Right lobe of liver (tissue), 6 donors: ENCODE results near the gene STK11IP. TPM values are rescaled to one million over a fixed set of nuclear protein-coding genes. Genes with fewer than 3 reads are reported as not detected.

Experiments
- ATAC-seq, 4 donors: fragments of 200-7000 bp; cut with Tn5 transposase; one replicate each; pipeline ENCODE4 v1.9.1; 2020; ENCODE audit warnings: mild to moderate bottlenecking in 4 of 4, moderate library complexity in 4 of 4
- DNase-seq, 3 donors: peaks; one replicate each; pipeline ENCODE4 v3.0.0-alpha.2; 2020
- H3K27ac ChIP-seq, 3 donors: fragments of 200-600 bp; one replicate each; pipeline ENCODE4 v1.8.0; 2022
- H3K27me3 ChIP-seq, 2 donors: fragments of 200-600 bp; one replicate each; pipeline ENCODE4 v1.8.0; 2022
- H3K36me3 ChIP-seq, 4 donors: fragments of 200-600 bp; sonication (generic) in 1 of 4; one replicate each; pipeline versions ENCODE4 v1.5.1 to v1.8.0; 2017 to 2022; ENCODE audit warnings: control low read depth in 1 of 4
- H3K4me1 ChIP-seq, 4 donors: fragments of 200-600 bp; sonication (generic) in 1 of 4; one replicate each; pipeline versions ENCODE4 v1.5.1 to v1.8.0; 2017 to 2022; ENCODE audit warnings: control low read depth in 1 of 4
- H3K4me3 ChIP-seq, 3 donors: fragments of 200-600 bp; one replicate each; pipeline ENCODE4 v1.8.0; 2022
- H3K9me3 ChIP-seq, 4 donors: fragments of 200-600 bp; sonication (generic) in 1 of 4; one replicate each; pipeline versions ENCODE4 v1.5.1 to v1.8.0; 2017 to 2022; ENCODE audit warnings: control low read depth in 1 of 4
- POLR2A ChIP-seq: fragments of 450-650 bp; IDR thresholded peaks from one replicate; pipeline ENCODE4 v1.6.1; 2017; ENCODE audit warnings: antibody characterized with exemption, mild to moderate bottlenecking
- WGBS: methylation state at CpG from one replicate; pipeline ENCODE4 v1.1.6; 2018; ENCODE audit warnings: low coverage, low lambda C conversion rate; ENCODE audit not compliant: insufficient coverage; ENCODE audit errors: missing lambda C conversion rate; 5-methylcytosine and 5-hydroxymethylcytosine counted together
- intact Hi-C, 2 donors: fragments of 100-400 bp; cut with DNase I; formaldehyde crosslinking; loops; one replicate each; pipeline versions ENCODE4 v1.11.2 to v1.14.1; 2022
- long read RNA-seq: library from polyadenylated mRNA; unstranded; transcript quantifications from one replicate; pipeline ENCODE4 v2.0.0, GENCODE V29; 2019
- total RNA-seq, 6 experiments: library from RNA; depleted of rRNA in 2 of 6; stranded (reverse); fragments of >200 nt in 2 of 6; fragmentation: NEBNext Ultra II Directional in 3 of 6; extraction: Animal tissue kit (Norgen Biotek cat#: 25700) in 3 of 6; gene quantifications; one replicate each; pipeline versions ENCODE4 v1.1.0 to v1.2.4, GENCODE V29; 2016 to 2023
- TF ChIP-seq, protein P1 (sequence below), 4 donors: fragments of 200-600 bp in 3 of 4; fragments of 450-650 bp in 1 of 4; IDR thresholded peaks; one replicate each; pipeline versions ENCODE4 v1.5.1 to v1.8.0; 2016 to 2022; ENCODE audit warnings: antibody characterized with exemption in 4 of 4, mild to moderate bottlenecking in 2 of 4
- donor health status: DM: no; HTN: yes; CAD: no.
- donor health status: DM: no; HTN: no; CAD: no.
- donor health status: DM: no; HTN: no; CAD: no.
- donor health status: DM: no; HTN: yes; CAD: no.
- donor health status: DM: no; HTN: yes; CAD: no.

Gene STK11IP, protein sequence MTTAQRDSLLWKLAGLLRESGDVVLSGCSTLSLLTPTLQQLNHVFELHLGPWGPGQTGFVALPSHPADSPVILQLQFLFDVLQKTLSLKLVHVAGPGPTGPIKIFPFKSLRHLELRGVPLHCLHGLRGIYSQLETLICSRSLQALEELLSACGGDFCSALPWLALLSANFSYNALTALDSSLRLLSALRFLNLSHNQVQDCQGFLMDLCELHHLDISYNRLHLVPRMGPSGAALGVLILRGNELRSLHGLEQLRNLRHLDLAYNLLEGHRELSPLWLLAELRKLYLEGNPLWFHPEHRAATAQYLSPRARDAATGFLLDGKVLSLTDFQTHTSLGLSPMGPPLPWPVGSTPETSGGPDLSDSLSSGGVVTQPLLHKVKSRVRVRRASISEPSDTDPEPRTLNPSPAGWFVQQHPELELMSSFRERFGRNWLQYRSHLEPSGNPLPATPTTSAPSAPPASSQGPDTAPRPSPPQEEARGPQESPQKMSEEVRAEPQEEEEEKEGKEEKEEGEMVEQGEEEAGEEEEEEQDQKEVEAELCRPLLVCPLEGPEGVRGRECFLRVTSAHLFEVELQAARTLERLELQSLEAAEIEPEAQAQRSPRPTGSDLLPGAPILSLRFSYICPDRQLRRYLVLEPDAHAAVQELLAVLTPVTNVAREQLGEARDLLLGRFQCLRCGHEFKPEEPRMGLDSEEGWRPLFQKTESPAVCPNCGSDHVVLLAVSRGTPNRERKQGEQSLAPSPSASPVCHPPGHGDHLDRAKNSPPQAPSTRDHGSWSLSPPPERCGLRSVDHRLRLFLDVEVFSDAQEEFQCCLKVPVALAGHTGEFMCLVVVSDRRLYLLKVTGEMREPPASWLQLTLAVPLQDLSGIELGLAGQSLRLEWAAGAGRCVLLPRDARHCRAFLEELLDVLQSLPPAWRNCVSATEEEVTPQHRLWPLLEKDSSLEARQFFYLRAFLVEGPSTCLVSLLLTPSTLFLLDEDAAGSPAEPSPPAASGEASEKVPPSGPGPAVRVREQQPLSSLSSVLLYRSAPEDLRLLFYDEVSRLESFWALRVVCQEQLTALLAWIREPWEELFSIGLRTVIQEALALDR
- total RNA-seq, result 10 to 100 TPM in 1 of 6 experiments, 1 to 10 TPM in 5; 3.6 to 10.8 (median 6.6) TPM
- long read RNA-seq, result 0 reads

DNA sequence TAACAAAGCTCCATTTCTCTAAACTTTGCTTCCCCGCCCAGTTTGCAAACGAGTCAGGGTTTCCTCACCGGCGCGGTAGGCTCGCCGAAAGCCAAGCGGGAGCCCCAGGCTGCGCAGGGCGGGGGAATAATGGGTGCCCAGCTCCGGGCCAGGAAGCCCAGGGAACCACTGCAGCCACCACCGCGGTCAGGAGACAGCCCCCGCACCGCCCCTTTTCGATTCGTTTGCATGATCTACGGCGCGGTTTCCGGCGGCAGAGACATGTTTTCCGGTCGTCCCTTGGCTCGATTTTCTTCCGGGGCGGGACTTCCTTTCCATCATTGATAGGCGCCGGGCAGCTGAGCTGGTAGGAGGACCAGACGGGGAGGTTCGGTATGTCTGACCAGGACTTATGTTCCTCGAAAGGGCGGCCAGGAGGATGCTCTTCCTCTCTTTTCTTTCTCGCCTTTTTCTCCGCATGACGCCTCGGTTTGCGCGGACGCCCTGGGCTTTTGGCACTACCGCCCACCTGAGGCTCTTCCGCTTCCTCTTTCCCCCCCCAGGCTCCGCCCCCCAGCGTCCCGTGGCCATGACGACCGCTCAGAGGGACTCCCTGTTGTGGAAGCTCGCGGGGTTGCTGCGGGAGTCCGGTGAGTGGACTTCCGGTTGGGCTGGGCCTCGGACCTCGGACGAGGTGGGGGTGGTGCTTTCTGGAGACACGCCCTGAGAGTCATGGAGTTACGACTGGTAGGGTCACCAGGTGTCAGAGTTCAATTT, at the start of gene STK11IP:
TSS of gene STK11IP (plus strand) at position 306 of the 756 bp plus-strand sequence. CDS start at position 569, 263 bp downstream.
- DNase-seq (peak; percentile 96 to 99 (median 99)), ATAC-seq (peak; percentile 96 to 98 (median 96))
- intact Hi-C loops, result no loop called here
- peak; percentile 94 for TF ChIP-seq POLR2A
- TF ChIP-seq, protein P1, sequence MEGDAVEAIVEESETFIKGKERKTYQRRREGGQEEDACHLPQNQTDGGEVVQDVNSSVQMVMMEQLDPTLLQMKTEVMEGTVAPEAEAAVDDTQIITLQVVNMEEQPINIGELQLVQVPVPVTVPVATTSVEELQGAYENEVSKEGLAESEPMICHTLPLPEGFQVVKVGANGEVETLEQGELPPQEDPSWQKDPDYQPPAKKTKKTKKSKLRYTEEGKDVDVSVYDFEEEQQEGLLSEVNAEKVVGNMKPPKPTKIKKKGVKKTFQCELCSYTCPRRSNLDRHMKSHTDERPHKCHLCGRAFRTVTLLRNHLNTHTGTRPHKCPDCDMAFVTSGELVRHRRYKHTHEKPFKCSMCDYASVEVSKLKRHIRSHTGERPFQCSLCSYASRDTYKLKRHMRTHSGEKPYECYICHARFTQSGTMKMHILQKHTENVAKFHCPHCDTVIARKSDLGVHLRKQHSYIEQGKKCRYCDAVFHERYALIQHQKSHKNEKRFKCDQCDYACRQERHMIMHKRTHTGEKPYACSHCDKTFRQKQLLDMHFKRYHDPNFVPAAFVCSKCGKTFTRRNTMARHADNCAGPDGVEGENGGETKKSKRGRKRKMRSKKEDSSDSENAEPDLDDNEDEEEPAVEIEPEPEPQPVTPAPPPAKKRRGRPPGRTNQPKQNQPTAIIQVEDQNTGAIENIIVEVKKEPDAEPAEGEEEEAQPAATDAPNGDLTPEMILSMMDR (IDR thresholded peaks at IDR 0.05), result no peak
- Histone ChIP-seq H3K4me3 (peak within 1 kb of the TSS; percentile 53 to 79 (median 74)), H3K4me1 (peaks cover 0 to 5% (median 0%) of the 10 kb centered on the region in 4 donors), H3K27me3 (no peaks in the 10 kb centered on the region), H3K27ac (peak within 1 kb of the TSS; percentile 85), H3K36me3 (peaks cover 0 to 6% (median 0%) of the 10 kb centered on the region in 4 donors), H3K9me3 (no peaks in the 10 kb centered on the region)
- WGBS, result 0% methylated on average over 43 of the region's 57 CpGs

DNA sequence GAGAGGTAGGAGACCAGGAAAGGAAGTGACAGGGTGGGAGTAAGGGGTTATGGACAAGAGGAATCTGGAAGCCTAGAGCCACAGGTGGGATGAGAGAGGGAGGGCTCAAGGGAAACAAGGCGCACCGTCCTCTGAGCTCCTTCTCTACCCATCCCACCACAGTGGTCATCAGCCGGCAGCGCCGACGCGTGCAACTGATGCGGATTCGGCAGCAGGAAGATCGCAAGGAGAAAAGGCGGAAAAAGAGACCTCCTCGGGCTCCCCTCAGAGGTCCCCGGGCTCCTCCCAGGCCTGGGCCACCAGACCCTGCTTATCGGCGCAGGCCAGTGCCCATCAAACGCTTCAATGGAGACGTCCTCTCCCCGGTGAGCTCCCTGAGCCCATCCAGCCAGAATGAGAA, 48.7 kb upstream of the STK11IP start:
- intact Hi-C loops, result no loop called here
- DNase-seq, result no peak
- WGBS, result 92% methylated on average over 17 of the region's 18 CpGs
- Histone ChIP-seq H3K4me1 (peaks cover 0 to 14% (median 0%) of the 10 kb centered on the region in 4 donors), H3K4me3 (no peak overlapping the region), H3K36me3 (no peaks in the 10 kb centered on the region), H3K27me3 (no peaks in the 10 kb centered on the region), H3K27ac (no peak overlapping the region), H3K9me3 (no peaks in the 10 kb centered on the region)
- TF ChIP-seq POLR2A, result no peak
- TF ChIP-seq, protein P1 (IDR thresholded peaks at IDR 0.05), result no peak
- ATAC-seq, result no peak

DNA sequence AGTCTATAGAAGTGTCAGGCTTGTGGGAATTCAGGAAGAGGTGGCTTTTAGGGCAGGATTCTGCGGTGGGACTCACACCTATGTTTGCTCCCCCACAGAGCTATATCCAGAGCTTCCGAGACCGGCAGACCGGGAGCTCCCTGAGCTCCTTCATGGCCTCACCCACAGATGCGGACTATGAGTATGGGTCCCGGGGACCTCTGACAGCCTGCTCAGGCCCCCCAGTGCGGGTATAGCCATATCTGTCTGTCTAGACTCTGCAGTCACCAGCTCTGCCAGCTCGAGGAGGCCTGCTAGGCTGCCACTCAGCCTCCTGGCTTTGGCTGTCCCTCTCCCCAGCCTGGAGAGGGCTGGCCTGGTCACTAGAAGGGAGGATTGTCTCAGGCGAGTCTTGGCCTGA, 48.0 kb upstream of the STK11IP start:
- no CpG with 5 or more reads among the region's 9 CpGs for WGBS
- no peaks in the 10 kb centered on the region for H3K36me3 ChIP-seq
- H3K4me3 ChIP-seq, result no peak overlapping the region
- H3K9me3 ChIP-seq, result no peaks in the 10 kb centered on the region
- DNase-seq (no peak), ATAC-seq (no peak)
- H3K4me1 ChIP-seq, result peaks cover 0 to 10% (median 0%) of the 10 kb centered on the region in 4 donors
- TF ChIP-seq POLR2A, result no peak
- TF ChIP-seq, protein P1 (IDR thresholded peaks at IDR 0.05), result no peak
- intact Hi-C loops, result no loop called here
- no peak overlapping the region for H3K27ac ChIP-seq
- H3K27me3 ChIP-seq, result no peaks in the 10 kb centered on the region
